ENCODE results near the gene GTPBP6.

The GTPBP6 gene

GRCh38 chrX:345020-345925 is 26.7 kb upstream of the GTPBP6 start:
- no peak overlapping the region for H3K9ac ChIP-seq
- no peaks in the 10 kb centered on the region for H3K27me3 ChIP-seq (ENCODE audit: insufficient read depth, low read depth)
- H3K36me3 ChIP-seq (ENCODE audit: insufficient read depth), result no peaks in the 10 kb centered on the region
- no peak overlapping the region for H3K4me3 ChIP-seq (IDR thresholded peaks at IDR 0.05; ENCODE audit: insufficient read depth, low read depth, low read length)
- no peak overlapping the region for H3K27ac ChIP-seq
- no peaks in the 10 kb centered on the region for H3K79me2 ChIP-seq (ENCODE audit: insufficient read depth, low read depth)
- H3K4me2 ChIP-seq, result no peak overlapping the region
- no peaks in the 10 kb centered on the region for H4K20me1 ChIP-seq (ENCODE audit: insufficient read depth)
- H2AFZ ChIP-seq (ENCODE audit: low read depth), result no peak overlapping the region
- TF ChIP-seq CTCF (conservative IDR thresholded peaks at IDR 0.05; ENCODE audit: low read depth, low read length), result no peak
- no peaks in the 10 kb centered on the region for H3K4me1 ChIP-seq (ENCODE audit: low read depth, poor library complexity, severe bottlenecking)

GRCh38 chrX:344371-344901 is 25.8 kb upstream of the GTPBP6 start:
- no peak overlapping the region for H2AFZ ChIP-seq (ENCODE audit: low read depth)
- H3K9ac ChIP-seq, result no peak overlapping the region
- H3K79me2 ChIP-seq (ENCODE audit: insufficient read depth, low read depth), result no peaks in the 10 kb centered on the region
- no peak for TF ChIP-seq CTCF (conservative IDR thresholded peaks at IDR 0.05; ENCODE audit: low read depth, low read length)
- no peaks in the 10 kb centered on the region for H3K36me3 ChIP-seq (ENCODE audit: insufficient read depth)
- no peaks in the 10 kb centered on the region for H3K27me3 ChIP-seq (ENCODE audit: insufficient read depth, low read depth)
- H3K4me3 ChIP-seq (IDR thresholded peaks at IDR 0.05; ENCODE audit: insufficient read depth, low read depth, low read length), result no peak overlapping the region
- no peak overlapping the region for H3K27ac ChIP-seq
- no peaks in the 10 kb centered on the region for H4K20me1 ChIP-seq (ENCODE audit: insufficient read depth)
- H3K4me2 ChIP-seq, result no peak overlapping the region
- H3K4me1 ChIP-seq (ENCODE audit: low read depth, poor library complexity, severe bottlenecking), result no peaks in the 10 kb centered on the region

GRCh38 chrX:341541-342101 is 23.0 kb upstream of the GTPBP6 start:
- no peaks in the 10 kb centered on the region for H3K4me1 ChIP-seq (ENCODE audit: low read depth, poor library complexity, severe bottlenecking)
- no peak overlapping the region for H3K27ac ChIP-seq
- no peak overlapping the region for H3K4me3 ChIP-seq (IDR thresholded peaks at IDR 0.05; ENCODE audit: insufficient read depth, low read depth, low read length)
- no peaks in the 10 kb centered on the region for H3K36me3 ChIP-seq (ENCODE audit: insufficient read depth)
- H3K79me2 ChIP-seq (ENCODE audit: insufficient read depth, low read depth), result no peaks in the 10 kb centered on the region
- no peak for TF ChIP-seq CTCF (conservative IDR thresholded peaks at IDR 0.05; ENCODE audit: low read depth, low read length)
- no peaks in the 10 kb centered on the region for H3K27me3 ChIP-seq (ENCODE audit: insufficient read depth, low read depth)
- no peak overlapping the region for H3K9ac ChIP-seq
- H4K20me1 ChIP-seq (ENCODE audit: insufficient read depth), result no peaks in the 10 kb centered on the region
- H3K4me2 ChIP-seq, result no peak overlapping the region
- no peak overlapping the region for H2AFZ ChIP-seq (ENCODE audit: low read depth)

GRCh38 chrX:340641-341423 is 22.2 kb upstream of the GTPBP6 start:
- H3K36me3 ChIP-seq (ENCODE audit: insufficient read depth), result no peaks in the 10 kb centered on the region
- H3K4me3 ChIP-seq (IDR thresholded peaks at IDR 0.05; ENCODE audit: insufficient read depth, low read depth, low read length), result no peak overlapping the region
- H3K79me2 ChIP-seq (ENCODE audit: insufficient read depth, low read depth), result no peaks in the 10 kb centered on the region
- no peaks in the 10 kb centered on the region for H3K27me3 ChIP-seq (ENCODE audit: insufficient read depth, low read depth)
- H3K4me2 ChIP-seq, result no peak overlapping the region
- no peaks in the 10 kb centered on the region for H4K20me1 ChIP-seq (ENCODE audit: insufficient read depth)
- H2AFZ ChIP-seq (ENCODE audit: low read depth), result no peak overlapping the region
- H3K27ac ChIP-seq, result no peak overlapping the region
- H3K9ac ChIP-seq, result no peak overlapping the region
- no peaks in the 10 kb centered on the region for H3K4me1 ChIP-seq (ENCODE audit: low read depth, poor library complexity, severe bottlenecking)
- TF ChIP-seq CTCF (conservative IDR thresholded peaks at IDR 0.05; ENCODE audit: low read depth, low read length), result no peak
